Trophoblast cell (in vitro differentiated cells and primary cell): ENCODE measurements around the gene SCN2A.

Experiments used
- DNase-seq, 2 donors: peaks; one replicate each; pipeline ENCODE4 v3.0.0-alpha.2; 2016
- H2AFZ ChIP-seq: 2 replicates; pipeline ENCODE4 v1.6.1; 2013; ENCODE audit warnings: low read length, moderate library complexity, mild to moderate bottlenecking; ENCODE audit not compliant: insufficient read depth, poor library complexity
- H2AK5ac ChIP-seq: 2 replicates; pipeline ENCODE4 v1.6.1; 2013; ENCODE audit warnings: mild to moderate bottlenecking, low read length
- H2BK120ac ChIP-seq: 2 replicates; pipeline ENCODE4 v1.6.1; 2013; ENCODE audit warnings: low read length, mild to moderate bottlenecking, moderate library complexity; ENCODE audit not compliant: insufficient read depth, poor library complexity
- H2BK12ac ChIP-seq: 2 replicates; pipeline ENCODE4 v1.6.1; 2013; ENCODE audit warnings: mild to moderate bottlenecking, low read length, moderate library complexity
- H2BK5ac ChIP-seq: 2 replicates; pipeline ENCODE4 v1.6.1; 2013; ENCODE audit warnings: low read length, low read depth, moderate library complexity, mild to moderate bottlenecking; ENCODE audit not compliant: poor library complexity
- H3K14ac ChIP-seq: 2 replicates; pipeline ENCODE4 v1.6.1; 2013; ENCODE audit warnings: mild to moderate bottlenecking, low read length
- H3K18ac ChIP-seq: 2 replicates; pipeline ENCODE4 v1.6.1; 2013; ENCODE audit warnings: mild to moderate bottlenecking, low read length
- H3K23ac ChIP-seq: 2 replicates; pipeline ENCODE4 v1.6.1; 2013; ENCODE audit warnings: low read length
- H3K27ac ChIP-seq: 2 replicates; pipeline ENCODE4 v1.5.1; 2013; ENCODE audit warnings: low read depth, mild to moderate bottlenecking, inconsistent platforms, low read length, moderate library complexity
- H3K27me3 ChIP-seq: 2 replicates; pipeline ENCODE4 v1.6.1; 2013; ENCODE audit warnings: inconsistent platforms, mild to moderate bottlenecking, low read length, moderate library complexity; ENCODE audit not compliant: insufficient read depth
- H3K36me3 ChIP-seq, 2 experiments: 1 replicate in 1 of 2; 2 replicates in 1 of 2; pipeline ENCODE4 v1.6.1; 2013; ENCODE audit warnings: low read length in 2 of 2, mild to moderate bottlenecking in 2 of 2, moderate library complexity in 1 of 2; ENCODE audit not compliant: insufficient read depth in 2 of 2, control insufficient read depth in 1 of 2
- H3K4ac ChIP-seq: 2 replicates; pipeline ENCODE4 v1.6.1; 2013; ENCODE audit warnings: low read depth, mild to moderate bottlenecking, low read length, moderate library complexity
- H3K4me1 ChIP-seq, 2 experiments: 1 replicate in 1 of 2; 2 replicates in 1 of 2; pipeline ENCODE4 v1.6.1; 2013; ENCODE audit warnings: low read length in 2 of 2, mild to moderate bottlenecking in 2 of 2, moderate library complexity in 1 of 2; ENCODE audit not compliant: insufficient read depth in 2 of 2, control insufficient read depth in 1 of 2
- H3K4me2 ChIP-seq: 2 replicates; pipeline ENCODE4 v1.6.1; 2013; ENCODE audit warnings: inconsistent platforms, mild to moderate bottlenecking, low read length, moderate library complexity
- H3K4me3 ChIP-seq: 2 replicates; pipeline ENCODE4 v1.5.1; 2013; ENCODE audit warnings: mild to moderate bottlenecking, low read depth, low read length, inconsistent platforms
- H3K79me1 ChIP-seq: one replicate; pipeline ENCODE4 v1.6.1; 2013; ENCODE audit warnings: low read length
- H3K79me2 ChIP-seq: 2 replicates; pipeline ENCODE4 v1.6.1; 2013; ENCODE audit warnings: low read length, mild to moderate bottlenecking; ENCODE audit not compliant: control insufficient read depth, insufficient read depth, poor library complexity
- H3K9ac ChIP-seq: 2 replicates; pipeline ENCODE4 v1.6.1; 2013; ENCODE audit warnings: mild to moderate bottlenecking, low read length
- H3K9me3 ChIP-seq: 2 replicates; pipeline ENCODE4 v1.6.1; 2013; ENCODE audit warnings: low read depth, mild to moderate bottlenecking, control low read depth, inconsistent platforms, low read length; ENCODE audit not compliant: insufficient read depth
- H4K12ac ChIP-seq: 2 replicates; pipeline ENCODE4 v1.6.1; 2013; ENCODE audit warnings: low read depth, mild to moderate bottlenecking, low read length, moderate library complexity
- H4K8ac ChIP-seq: 2 replicates; pipeline ENCODE4 v1.6.1; 2013; ENCODE audit warnings: low read depth, mild to moderate bottlenecking, low read length, moderate library complexity
- H4K91ac ChIP-seq: one replicate; pipeline ENCODE4 v1.6.1; 2013; ENCODE audit warnings: low read depth, mild to moderate bottlenecking, low read length, moderate library complexity
- WGBS: extraction: QIAGEN DNeasy Blood & Tissue Kit; methylation state at CpG from one replicate; pipeline ENCODE4 v1.1.7; 2013; ENCODE audit warnings: missing lambda C conversion rate; ENCODE audit not compliant: insufficient read length, insufficient coverage; ENCODE audit errors: extremely low coverage; 5-methylcytosine and 5-hydroxymethylcytosine counted together

The SCN2A gene

DNA sequence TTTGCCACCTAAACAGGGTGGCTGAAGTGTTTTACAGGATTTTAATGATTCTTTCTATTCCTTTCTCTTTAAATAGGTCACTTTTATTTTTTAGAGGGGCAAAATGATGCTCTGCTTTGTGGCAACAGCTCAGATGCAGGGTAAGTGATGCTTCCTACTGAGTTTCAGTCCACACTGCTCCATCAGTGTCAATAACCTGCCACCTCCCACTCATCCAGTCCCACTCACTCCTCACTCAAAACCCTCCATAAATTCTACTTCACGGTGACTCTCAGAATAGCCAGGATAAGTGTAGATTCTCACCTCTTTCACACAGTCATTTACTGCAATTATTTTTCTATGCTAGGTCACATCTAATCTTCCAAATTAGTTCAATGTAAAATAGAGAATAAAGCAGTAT is 72.7 kb downstream of the SCN2A start:
- H3K4me1 ChIP-seq: no peaks in the 10 kb centered on the region
- H2AFZ ChIP-seq: no peak overlapping the region
- H4K91ac ChIP-seq: no peak overlapping the region
- H3K4me2 ChIP-seq: no peak overlapping the region
- H3K18ac ChIP-seq: no peak overlapping the region
- H3K9ac ChIP-seq: no peak overlapping the region
- no peak overlapping the region for H2BK5ac ChIP-seq
- no peak overlapping the region for H2AK5ac ChIP-seq
- H4K8ac ChIP-seq: no peak overlapping the region
- no peaks in the 10 kb centered on the region for H3K9me3 ChIP-seq
- H3K4me3 ChIP-seq: no peak overlapping the region
- H3K14ac ChIP-seq: no peak overlapping the region
- H3K27me3 ChIP-seq: no peaks in the 10 kb centered on the region
- H3K23ac ChIP-seq: no peak overlapping the region
- no peaks in the 10 kb centered on the region for H3K36me3 ChIP-seq
- H4K12ac ChIP-seq: no peak overlapping the region
- WGBS: 100% methylated on average over 1 of the region's 1 CpG
- no peak overlapping the region for H2BK12ac ChIP-seq
- H3K79me1 ChIP-seq: no peaks in the 10 kb centered on the region
- no peaks in the 10 kb centered on the region for H3K79me2 ChIP-seq
- DNase-seq: no peak
- H2BK120ac ChIP-seq: no peak overlapping the region
- no peak overlapping the region for H3K27ac ChIP-seq
- H3K4ac ChIP-seq: no peak overlapping the region

DNA sequence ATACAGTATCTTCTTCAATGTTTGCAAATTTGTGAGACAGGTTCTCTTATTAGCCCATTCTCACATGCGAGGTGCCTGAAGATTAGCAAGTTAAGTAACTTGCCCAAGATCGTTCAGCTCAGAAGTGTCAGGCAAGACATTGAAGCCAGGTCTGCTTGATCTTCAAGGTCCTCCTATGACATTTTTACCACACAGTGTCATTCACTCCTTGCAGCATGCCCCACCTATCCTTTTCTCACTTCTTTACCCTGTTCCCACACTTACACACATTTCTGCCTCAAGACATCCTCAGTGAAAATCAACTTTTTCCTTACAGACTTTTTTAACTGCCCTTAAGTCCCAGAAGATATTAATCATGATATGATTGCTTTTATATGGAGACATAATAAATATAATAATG is 73.8 kb downstream of the SCN2A start:
- no peak overlapping the region for H3K18ac ChIP-seq
- no peak overlapping the region for H3K9ac ChIP-seq
- H3K23ac ChIP-seq: no peak overlapping the region
- no peak overlapping the region for H3K14ac ChIP-seq
- H3K27ac ChIP-seq: no peak overlapping the region
- H2BK120ac ChIP-seq: no peak overlapping the region
- H4K8ac ChIP-seq: no peak overlapping the region
- H2BK5ac ChIP-seq: no peak overlapping the region
- H3K4me2 ChIP-seq: no peak overlapping the region
- H3K4me3 ChIP-seq: no peak overlapping the region
- DNase-seq: no peak
- no peaks in the 10 kb centered on the region for H3K36me3 ChIP-seq
- H3K79me2 ChIP-seq: no peaks in the 10 kb centered on the region
- no CpG with 5 or more reads among the region's 2 CpGs for WGBS
- H4K12ac ChIP-seq: no peak overlapping the region
- H4K91ac ChIP-seq: no peak overlapping the region
- no peaks in the 10 kb centered on the region for H3K9me3 ChIP-seq
- no peaks in the 10 kb centered on the region for H3K27me3 ChIP-seq
- no peak overlapping the region for H3K4ac ChIP-seq
- H2BK12ac ChIP-seq: no peak overlapping the region
- no peaks in the 10 kb centered on the region for H3K4me1 ChIP-seq
- H2AFZ ChIP-seq: no peak overlapping the region
- H3K79me1 ChIP-seq: no peaks in the 10 kb centered on the region
- no peak overlapping the region for H2AK5ac ChIP-seq

DNA sequence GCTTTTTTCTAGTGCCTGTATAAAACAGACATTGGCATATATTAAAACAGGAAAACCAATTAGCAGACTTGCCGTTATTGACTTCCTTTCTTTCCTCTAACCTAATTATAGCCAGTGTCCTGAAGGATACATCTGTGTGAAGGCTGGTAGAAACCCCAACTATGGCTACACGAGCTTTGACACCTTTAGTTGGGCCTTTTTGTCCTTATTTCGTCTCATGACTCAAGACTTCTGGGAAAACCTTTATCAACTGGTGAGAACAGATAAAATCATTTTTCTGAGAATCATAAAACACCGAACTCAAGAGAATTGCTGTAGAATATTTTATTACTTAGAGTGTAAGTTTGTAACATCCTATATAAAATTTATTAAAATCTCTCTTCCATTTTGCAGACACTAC is 74.3 kb downstream of the SCN2A start:
- Histone ChIP-seq H3K23ac (no peak overlapping the region), H2BK120ac (no peak overlapping the region), H4K12ac (no peak overlapping the region), H3K36me3 (no peaks in the 10 kb centered on the region), H4K91ac (no peak overlapping the region), H3K79me2 (no peaks in the 10 kb centered on the region), H2BK5ac (no peak overlapping the region), H3K27me3 (no peaks in the 10 kb centered on the region), H3K4ac (no peak overlapping the region), H2BK12ac (no peak overlapping the region), H2AK5ac (no peak overlapping the region), H3K9me3 (no peaks in the 10 kb centered on the region), H4K8ac (no peak overlapping the region), H3K18ac (no peak overlapping the region), H3K14ac (no peak overlapping the region), H3K4me3 (no peak overlapping the region), H3K79me1 (no peaks in the 10 kb centered on the region), H3K4me1 (no peaks in the 10 kb centered on the region), H3K27ac (no peak overlapping the region), H2AFZ (no peak overlapping the region), H3K4me2 (no peak overlapping the region), H3K9ac (no peak overlapping the region)
- no peak for DNase-seq
- WGBS: no CpG with 5 or more reads among the region's 4 CpGs

DNA sequence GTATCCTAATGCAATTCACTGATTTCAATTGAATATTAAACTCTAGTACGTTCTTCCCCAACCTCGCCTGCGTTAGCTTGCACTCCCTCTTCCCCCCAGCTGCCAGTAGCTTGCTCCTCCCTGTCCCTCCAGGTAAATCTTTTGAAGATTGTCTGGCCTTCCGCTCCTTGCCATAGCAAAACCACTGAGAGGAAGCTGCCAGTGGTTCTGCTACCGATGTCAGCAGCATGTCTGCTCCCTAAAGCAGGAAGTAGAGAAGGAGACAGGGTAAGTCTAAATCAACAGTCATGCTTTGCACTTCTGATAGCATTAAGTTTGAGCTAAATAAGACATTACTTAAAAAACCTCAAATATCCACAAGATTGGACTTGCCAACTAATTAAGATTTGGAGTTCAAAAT is 89.1 kb downstream of the SCN2A start:
- no CpG with 5 or more reads among the region's 5 CpGs for WGBS
- Histone ChIP-seq H3K9ac (no peak overlapping the region), H2BK120ac (no peak overlapping the region), H3K79me2 (no peaks in the 10 kb centered on the region), H3K14ac (no peak overlapping the region), H2BK12ac (no peak overlapping the region), H4K12ac (no peak overlapping the region), H3K4ac (no peak overlapping the region), H2AK5ac (no peak overlapping the region), H2BK5ac (no peak overlapping the region), H3K4me1 (no peaks in the 10 kb centered on the region), H3K4me3 (no peak overlapping the region), H3K18ac (no peak overlapping the region), H2AFZ (no peak overlapping the region), H3K79me1 (no peaks in the 10 kb centered on the region), H3K36me3 (no peaks in the 10 kb centered on the region), H3K23ac (no peak overlapping the region), H4K91ac (no peak overlapping the region), H4K8ac (no peak overlapping the region), H3K27me3 (no peaks in the 10 kb centered on the region), H3K27ac (no peak overlapping the region), H3K9me3 (no peaks in the 10 kb centered on the region), H3K4me2 (no peak overlapping the region)
- DNase-seq: no peak
